ENCODE data around the gene MTA2.

- TF ChIP-seq POLR2A (IDR thresholded peaks at IDR 0.05) (no peak), CTCF (IDR thresholded peaks at IDR 0.05) (no peak)
These were observed 618 bp downstream of the MTA2 start for GRCh38 chr11:62601122-62601371.

Measured in Peyer's patch (tissue), 4 donors.